Measurements from ENCODE around the gene RAMAC. TPM values are rescaled to one million over a fixed set of nuclear protein-coding genes. Genes with fewer than 3 reads are reported as not detected.

Gene RAMAC
- total and polyA plus RNA-seq, 2 of the 8 experiments (the other 6 are each of a cell fraction or from before 2014, with no cell fraction given) = 20.7 to 32.9 TPM

DNA sequence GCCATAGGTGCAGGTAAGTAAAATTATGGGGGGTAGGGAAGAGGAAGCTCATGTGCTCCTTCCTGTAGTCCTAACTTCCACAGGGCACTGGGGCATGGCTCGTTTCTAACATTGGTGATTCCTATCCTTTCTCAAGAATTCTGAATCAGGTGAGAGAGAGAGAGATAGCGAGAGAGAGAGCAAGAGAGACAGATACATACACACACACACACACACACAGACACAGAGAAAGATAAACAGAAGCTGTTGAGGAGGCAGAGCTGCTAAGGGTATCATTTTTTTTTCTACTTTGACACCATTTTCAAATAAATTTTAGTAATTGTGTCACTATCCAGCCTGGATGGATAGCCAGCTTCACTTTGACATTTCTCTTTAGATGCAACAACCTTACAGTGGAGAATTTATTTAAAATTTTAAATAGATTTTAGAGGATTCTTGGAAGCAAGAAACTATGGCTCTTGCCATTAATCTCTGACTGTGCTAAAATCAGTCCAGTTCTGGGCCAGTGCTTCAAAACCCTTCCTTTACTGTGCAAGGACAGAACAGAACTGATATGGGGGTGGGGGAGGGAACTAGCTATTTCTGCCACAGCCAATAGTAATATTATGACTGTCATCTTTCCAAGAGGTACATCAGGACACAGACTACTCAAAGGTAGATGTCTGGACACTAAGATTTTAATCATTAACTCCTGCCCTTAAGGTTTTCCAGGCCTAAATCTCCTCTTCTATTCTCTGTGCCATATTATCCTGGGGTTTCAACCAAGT, 14.6 kb upstream of the RAMAC start (continued):
- TF ChIP-seq, protein P1, sequence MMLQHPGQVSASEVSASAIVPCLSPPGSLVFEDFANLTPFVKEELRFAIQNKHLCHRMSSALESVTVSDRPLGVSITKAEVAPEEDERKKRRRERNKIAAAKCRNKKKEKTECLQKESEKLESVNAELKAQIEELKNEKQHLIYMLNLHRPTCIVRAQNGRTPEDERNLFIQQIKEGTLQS (IDR thresholded peaks at IDR 0.05; ENCODE audit: insufficient read depth, low read depth, low read length) = no peak
- TF ChIP-seq RFX5 (IDR thresholded peaks at IDR 0.05; ENCODE audit: borderline replicate concordance, low read depth, low read length) (no peak), KDM1A (IDR thresholded peaks at IDR 0.05; ENCODE audit: borderline replicate concordance, low read length) (no peak), SP2 (IDR thresholded peaks at IDR 0.05; ENCODE audit: low read length) (no peak), NANOG (IDR thresholded peaks at IDR 0.05; ENCODE audit: insufficient read depth, low read depth, low read length, poor library complexity, severe bottlenecking) (no peak), BCL11A (IDR thresholded peaks at IDR 0.05; ENCODE audit: low read depth in 2 of 2, low read length in 2 of 2) (no peak)
